K562 treated with DMSO at 1 percent for 48 hours (cell line): ENCODE data around the gene KCNJ14. TPM values are rescaled to one million over a fixed set of nuclear protein-coding genes. Genes with fewer than 3 reads are reported as not detected.

ENCODE experiments used
- total RNA-seq: library from RNA; unstranded; fragments of 300-600 nt; gene quantifications from 2 replicates; pipeline ENCODE4 v1.2.3, GENCODE V29; 2022; ENCODE audit warnings: low replicate concordance; ENCODE audit errors: extremely low read depth

Gene KCNJ14
- not detected in 2 replicates for total RNA-seq

DNA sequence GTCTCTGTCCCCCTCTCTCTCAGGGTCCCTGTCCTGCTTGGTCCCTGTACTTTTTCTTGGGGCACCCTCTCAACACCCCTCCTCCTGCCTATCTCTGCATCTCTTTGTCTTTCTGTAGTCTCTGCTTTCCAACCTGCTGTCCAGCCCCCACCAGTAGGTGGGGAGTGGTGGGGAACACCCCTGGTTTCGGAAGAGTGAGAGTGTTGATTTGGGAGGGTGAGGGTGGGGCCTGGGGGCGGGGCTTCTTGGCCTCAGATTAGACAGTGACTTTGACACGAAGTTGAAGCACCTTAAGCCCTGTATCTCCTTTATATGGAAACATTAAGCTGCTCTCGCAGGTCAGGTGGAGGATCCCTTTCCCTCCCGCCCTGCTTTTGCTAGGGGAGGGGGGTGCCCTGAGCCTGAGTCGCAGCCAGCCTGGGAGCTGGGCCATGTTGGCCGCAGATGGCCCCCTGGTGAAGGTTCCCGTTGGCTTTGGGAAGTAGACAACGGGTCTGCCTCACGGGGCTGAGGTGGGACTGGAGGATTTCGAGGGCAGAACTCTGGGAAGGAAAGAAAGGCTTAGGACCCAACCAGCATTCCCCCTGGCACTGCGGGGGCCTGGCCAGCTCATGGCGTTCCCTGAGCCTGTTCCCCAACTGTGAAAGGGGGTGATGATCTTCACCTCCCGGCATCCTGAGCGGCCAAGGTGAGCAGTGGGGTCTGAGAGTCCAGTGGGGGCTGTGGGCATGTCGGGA lies at the start of gene KCNJ14:
TSS of gene KCNJ14 (plus strand) at position 404 of the 737 bp plus-strand sequence. CDS start 6,151 bp downstream, outside the sequence.

DNA sequence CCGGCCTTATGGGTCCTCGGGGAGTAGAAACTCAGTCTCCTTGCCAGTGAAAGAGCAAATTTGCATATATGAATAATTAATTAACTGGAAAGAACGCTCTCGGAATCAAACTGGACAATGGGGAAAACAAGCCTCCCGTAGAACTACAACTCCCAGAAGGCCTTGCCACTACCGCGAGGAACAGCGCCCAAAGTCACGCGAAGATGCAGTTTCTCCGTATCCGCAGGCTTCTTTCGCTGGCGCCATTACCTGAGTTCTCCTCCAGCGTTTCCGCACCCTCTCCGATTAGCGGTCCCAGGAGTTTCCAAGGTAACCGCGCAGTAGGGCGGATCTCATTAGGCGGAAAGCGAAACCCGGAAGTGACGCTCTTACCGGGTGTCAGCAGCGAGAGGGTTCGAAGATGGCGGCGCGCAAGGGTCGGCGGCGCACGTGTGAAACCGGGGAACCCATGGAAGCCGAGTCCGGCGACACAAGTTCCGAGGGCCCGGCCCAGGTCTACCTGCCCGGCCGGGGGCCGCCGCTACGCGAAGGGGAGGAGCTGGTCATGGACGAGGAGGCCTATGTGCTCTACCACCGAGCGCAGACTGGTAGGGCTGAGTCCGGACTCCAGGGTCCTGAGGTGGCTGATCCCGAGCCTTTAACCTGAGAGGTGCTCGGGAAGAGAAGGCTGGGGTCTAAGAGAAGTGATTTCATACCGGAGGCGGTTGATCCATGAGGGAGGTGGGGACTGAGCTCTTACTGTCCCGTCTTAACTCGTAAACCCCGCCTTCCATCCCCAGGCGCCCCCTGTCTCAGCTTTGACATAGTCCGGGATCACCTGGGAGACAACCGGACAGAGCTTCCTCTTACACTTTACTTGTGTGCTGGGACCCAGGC lies 9.5 kb upstream of the KCNJ14 start, which contains the start of gene GRWD1:
TSS of gene GRWD1 (plus strand) at position 378 of the 876 bp plus-strand sequence. CDS start at position 401, 23 bp downstream.

DNA sequence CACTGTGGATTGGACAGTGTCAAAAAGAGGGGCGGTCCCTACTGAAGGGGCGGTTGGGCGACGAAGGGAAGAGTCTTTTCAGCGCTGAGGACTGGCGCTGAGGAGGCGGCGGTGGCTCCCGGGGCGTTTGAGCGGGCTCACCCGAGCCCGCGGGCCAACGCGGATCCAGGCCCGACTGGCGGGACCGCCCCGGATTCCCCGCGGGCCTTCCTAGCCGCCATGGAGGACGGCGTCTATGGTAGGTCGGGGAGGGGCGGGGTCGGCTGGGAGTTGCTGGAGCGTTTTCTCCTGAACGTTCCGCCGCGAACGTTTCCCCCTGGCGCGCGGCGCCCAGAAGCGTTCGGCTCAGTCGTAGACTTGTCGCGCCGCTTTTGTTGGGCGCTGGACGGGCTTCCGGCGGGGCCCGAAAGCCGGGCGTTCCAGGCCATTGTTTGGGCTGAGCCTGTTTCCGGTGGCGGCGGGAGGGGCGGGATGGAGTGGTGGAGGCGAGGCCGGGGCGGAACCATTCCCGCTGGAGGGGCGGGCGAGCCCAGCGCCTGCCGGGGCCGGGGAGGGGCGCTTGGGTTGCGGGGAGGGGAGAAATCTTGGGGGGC lies 14.0 kb downstream of the KCNJ14 start, which contains the start of gene CYTH2:
TSS of gene CYTH2 (plus strand) at position 81 of the 593 bp plus-strand sequence. CDS start at position 220, 139 bp downstream.

DNA sequence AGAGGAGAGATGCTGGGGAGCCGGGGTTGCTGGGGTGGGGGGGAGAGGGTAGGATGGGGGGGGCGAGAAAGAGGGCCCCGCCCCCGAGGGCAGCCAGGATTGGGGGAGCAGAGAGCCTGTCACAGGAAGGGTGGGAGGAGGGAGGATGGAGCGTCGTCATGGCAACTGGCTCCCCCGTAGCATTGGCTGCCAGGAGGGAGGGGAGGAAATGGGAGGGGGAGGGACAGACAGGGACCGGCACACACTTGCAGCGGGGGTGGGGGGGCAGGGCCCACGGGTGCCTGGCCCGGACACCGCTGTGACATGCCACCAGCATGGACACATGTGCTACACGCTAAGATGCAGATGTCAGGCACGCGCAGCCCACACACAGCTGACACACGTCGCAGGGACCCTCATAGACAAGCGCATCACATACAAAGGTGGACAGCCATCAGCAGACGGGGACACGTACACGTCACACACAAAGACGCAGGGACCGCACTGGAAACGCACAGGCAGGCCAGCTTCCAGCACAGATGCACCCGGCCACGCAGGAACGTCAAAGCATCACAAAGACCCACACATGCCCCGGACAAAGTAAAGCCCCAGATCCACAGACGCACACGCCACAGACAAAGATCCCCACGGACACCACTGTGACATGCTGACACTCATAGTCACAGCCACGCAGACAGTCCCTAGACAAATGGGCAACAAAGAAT lies 56.6 kb downstream of the KCNJ14 start, which contains the start of gene LMTK3:
TSS of gene LMTK3 (minus strand) at position 36 of the 704 bp plus-strand sequence. CDS start 259 bp downstream, outside the sequence.

Other genes starting within 250 kb of the KCNJ14 start
- not detected in 2 replicates for gene CARD8, start 199.7 kb upstream of the KCNJ14 start, total RNA-seq
- gene ZNF114, start 185.5 kb upstream of the KCNJ14 start, total RNA-seq, result not detected in 2 replicates
- not detected in 2 replicates for gene EMP3, start 130.0 kb upstream of the KCNJ14 start, total RNA-seq
- not detected in 2 replicates for gene TMEM143, start 91.6 kb upstream of the KCNJ14 start, total RNA-seq
- not detected in 2 replicates for gene SYNGR4, start 91.2 kb upstream of the KCNJ14 start, total RNA-seq
- not detected in 2 replicates for gene KDELR1, start 64.0 kb upstream of the KCNJ14 start, total RNA-seq
- gene GRIN2D, start 61.9 kb upstream of the KCNJ14 start, total RNA-seq, result not detected in 2 replicates
- gene GRWD1, start 9.6 kb upstream of the KCNJ14 start, total RNA-seq, result not detected in 2 replicates
- 369 TPM in 1 of 2 replicates, not detected in the other for gene CYTH2, start 13.8 kb downstream of the KCNJ14 start, total RNA-seq
- gene LMTK3, start 56.3 kb downstream of the KCNJ14 start, total RNA-seq, result not detected in 2 replicates
- not detected in 2 replicates for gene SULT2B1, start 96.6 kb downstream of the KCNJ14 start, total RNA-seq
- gene SPACA4, start 151.2 kb downstream of the KCNJ14 start, total RNA-seq, result not detected in 2 replicates
- not detected in 2 replicates for gene FAM83E, start 159.5 kb downstream of the KCNJ14 start, total RNA-seq
- 1,825 and 4,740 TPM in 2 replicates for gene RPL18, start 163.6 kb downstream of the KCNJ14 start, total RNA-seq
- gene SPHK2, start 163.9 kb downstream of the KCNJ14 start, total RNA-seq, result not detected in 2 replicates
- gene DBP, start 181.8 kb downstream of the KCNJ14 start, total RNA-seq, result not detected in 2 replicates
- gene CA11, start 190.6 kb downstream of the KCNJ14 start, total RNA-seq, result not detected in 2 replicates
- gene NTN5, start 217.4 kb downstream of the KCNJ14 start, total RNA-seq, result not detected in 2 replicates
- not detected in 2 replicates for gene FUT2, start 240.4 kb downstream of the KCNJ14 start, total RNA-seq